SK-N-SH (cell line): Measurements from ENCODE around the gene ZNF446.

Experiments
- CHD2 ChIP-seq: fragments of 150-350 bp; IDR thresholded peaks from 2 replicates; pipeline ENCODE4 v1.6.1; 2018; ENCODE audit warnings: low read length; ENCODE audit not compliant: partially characterized antibody
- ELF1 ChIP-seq: IDR thresholded peaks from 2 replicates; pipeline ENCODE4 v1.4.0; 2012
- EP300 ChIP-seq, 2 experiments: IDR thresholded peaks; 2 replicates each; pipeline versions ENCODE4 v1.4.0 to v1.6.1; 2012; ENCODE audit warnings: borderline replicate concordance in 1 of 2, low read depth in 1 of 2, low read length in 1 of 2
- EZH2phosphoT487 ChIP-seq: fragments of 200-600 bp; sonication (generic); IDR thresholded peaks from 2 replicates; pipeline ENCODE4 v1.6.1; 2017; ENCODE audit warnings: low read depth, mixed run types, mild to moderate bottlenecking, antibody characterized with exemption, moderate library complexity, borderline replicate concordance
- GABPA ChIP-seq: IDR thresholded peaks from 2 replicates; pipeline ENCODE4 v1.4.0; 2012; ENCODE audit warnings: low read depth, mild to moderate bottlenecking
- MXI1 ChIP-seq: IDR thresholded peaks from 2 replicates; pipeline ENCODE4 v1.6.1; 2012; ENCODE audit warnings: mild to moderate bottlenecking, low read depth, low read length, improper control_type of control experiment
- POLR2AphosphoS5 ChIP-seq: IDR thresholded peaks from 2 replicates; pipeline ENCODE4 v1.6.1; 2012; ENCODE audit warnings: low read depth, low read length
- RCOR1 ChIP-seq: fragments of 150-350 bp; IDR thresholded peaks from 2 replicates; pipeline ENCODE4 v1.6.1; 2017; ENCODE audit warnings: antibody characterized with exemption, low read length
- TAF1 ChIP-seq: IDR thresholded peaks from 2 replicates; pipeline ENCODE4 v1.6.1; 2012; ENCODE audit warnings: low read depth, mild to moderate bottlenecking, low read length, moderate library complexity, borderline replicate concordance
- TF ChIP-seq, protein P1 (sequence below): IDR thresholded peaks from 2 replicates; pipeline ENCODE4 v1.4.0; 2012; ENCODE audit warnings: low read depth, borderline replicate concordance
- TF ChIP-seq, protein P2 (sequence below): fragments of 200-600 bp; sonication (generic); IDR thresholded peaks from 2 replicates; pipeline ENCODE4 v1.6.1; 2017; ENCODE audit warnings: antibody characterized with exemption, mild to moderate bottlenecking, moderate library complexity
- TF ChIP-seq, protein P3 (sequence below): IDR thresholded peaks from 2 replicates; pipeline ENCODE4 v1.4.0; 2012; ENCODE audit warnings: low read depth
- TF ChIP-seq, protein P4 (sequence below): IDR thresholded peaks from 2 replicates; pipeline ENCODE4 v1.6.1; 2012; ENCODE audit warnings: mild to moderate bottlenecking, low read depth, low read length, moderate library complexity

DNA sequence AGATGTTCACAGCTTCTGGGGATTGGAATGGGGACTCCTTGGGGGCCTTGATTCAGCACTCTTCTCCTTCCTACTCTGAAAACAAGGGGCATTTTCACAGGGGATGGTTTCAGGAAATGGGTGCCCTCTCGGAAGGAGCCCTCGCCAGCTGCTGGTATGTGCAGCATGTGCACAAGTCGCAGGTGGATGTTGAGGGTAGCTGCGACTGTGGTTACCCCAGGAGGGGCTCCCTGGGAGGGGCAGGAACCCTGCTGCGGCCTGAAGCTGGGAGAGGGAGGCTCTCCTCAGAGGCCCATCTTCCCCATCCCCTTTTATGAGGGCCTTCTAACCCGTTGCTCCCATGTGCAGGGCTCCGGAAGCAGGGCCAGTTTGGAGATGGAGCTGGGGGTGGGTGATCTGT lies 6.2 kb downstream of the ZNF446 start:
- TF ChIP-seq, protein P1, sequence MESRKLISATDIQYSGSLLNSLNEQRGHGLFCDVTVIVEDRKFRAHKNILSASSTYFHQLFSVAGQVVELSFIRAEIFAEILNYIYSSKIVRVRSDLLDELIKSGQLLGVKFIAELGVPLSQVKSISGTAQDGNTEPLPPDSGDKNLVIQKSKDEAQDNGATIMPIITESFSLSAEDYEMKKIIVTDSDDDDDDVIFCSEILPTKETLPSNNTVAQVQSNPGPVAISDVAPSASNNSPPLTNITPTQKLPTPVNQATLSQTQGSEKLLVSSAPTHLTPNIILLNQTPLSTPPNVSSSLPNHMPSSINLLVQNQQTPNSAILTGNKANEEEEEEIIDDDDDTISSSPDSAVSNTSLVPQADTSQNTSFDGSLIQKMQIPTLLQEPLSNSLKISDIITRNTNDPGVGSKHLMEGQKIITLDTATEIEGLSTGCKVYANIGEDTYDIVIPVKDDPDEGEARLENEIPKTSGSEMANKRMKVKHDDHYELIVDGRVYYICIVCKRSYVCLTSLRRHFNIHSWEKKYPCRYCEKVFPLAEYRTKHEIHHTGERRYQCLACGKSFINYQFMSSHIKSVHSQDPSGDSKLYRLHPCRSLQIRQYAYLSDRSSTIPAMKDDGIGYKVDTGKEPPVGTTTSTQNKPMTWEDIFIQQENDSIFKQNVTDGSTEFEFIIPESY: no peak
- TF ChIP-seq POLR2AphosphoS5: no peak
- TF ChIP-seq, protein P2, sequence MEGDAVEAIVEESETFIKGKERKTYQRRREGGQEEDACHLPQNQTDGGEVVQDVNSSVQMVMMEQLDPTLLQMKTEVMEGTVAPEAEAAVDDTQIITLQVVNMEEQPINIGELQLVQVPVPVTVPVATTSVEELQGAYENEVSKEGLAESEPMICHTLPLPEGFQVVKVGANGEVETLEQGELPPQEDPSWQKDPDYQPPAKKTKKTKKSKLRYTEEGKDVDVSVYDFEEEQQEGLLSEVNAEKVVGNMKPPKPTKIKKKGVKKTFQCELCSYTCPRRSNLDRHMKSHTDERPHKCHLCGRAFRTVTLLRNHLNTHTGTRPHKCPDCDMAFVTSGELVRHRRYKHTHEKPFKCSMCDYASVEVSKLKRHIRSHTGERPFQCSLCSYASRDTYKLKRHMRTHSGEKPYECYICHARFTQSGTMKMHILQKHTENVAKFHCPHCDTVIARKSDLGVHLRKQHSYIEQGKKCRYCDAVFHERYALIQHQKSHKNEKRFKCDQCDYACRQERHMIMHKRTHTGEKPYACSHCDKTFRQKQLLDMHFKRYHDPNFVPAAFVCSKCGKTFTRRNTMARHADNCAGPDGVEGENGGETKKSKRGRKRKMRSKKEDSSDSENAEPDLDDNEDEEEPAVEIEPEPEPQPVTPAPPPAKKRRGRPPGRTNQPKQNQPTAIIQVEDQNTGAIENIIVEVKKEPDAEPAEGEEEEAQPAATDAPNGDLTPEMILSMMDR: no peak
- no peak for TF ChIP-seq GABPA
- no peak for TF ChIP-seq RCOR1
- no peak for TF ChIP-seq ELF1
- TF ChIP-seq CHD2: no peak
- TF ChIP-seq MXI1: no peak
- no peak for TF ChIP-seq EZH2phosphoT487
- TF ChIP-seq, protein P3, sequence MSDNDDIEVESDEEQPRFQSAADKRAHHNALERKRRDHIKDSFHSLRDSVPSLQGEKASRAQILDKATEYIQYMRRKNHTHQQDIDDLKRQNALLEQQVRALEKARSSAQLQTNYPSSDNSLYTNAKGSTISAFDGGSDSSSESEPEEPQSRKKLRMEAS: no peak
- TF ChIP-seq, protein P4, sequence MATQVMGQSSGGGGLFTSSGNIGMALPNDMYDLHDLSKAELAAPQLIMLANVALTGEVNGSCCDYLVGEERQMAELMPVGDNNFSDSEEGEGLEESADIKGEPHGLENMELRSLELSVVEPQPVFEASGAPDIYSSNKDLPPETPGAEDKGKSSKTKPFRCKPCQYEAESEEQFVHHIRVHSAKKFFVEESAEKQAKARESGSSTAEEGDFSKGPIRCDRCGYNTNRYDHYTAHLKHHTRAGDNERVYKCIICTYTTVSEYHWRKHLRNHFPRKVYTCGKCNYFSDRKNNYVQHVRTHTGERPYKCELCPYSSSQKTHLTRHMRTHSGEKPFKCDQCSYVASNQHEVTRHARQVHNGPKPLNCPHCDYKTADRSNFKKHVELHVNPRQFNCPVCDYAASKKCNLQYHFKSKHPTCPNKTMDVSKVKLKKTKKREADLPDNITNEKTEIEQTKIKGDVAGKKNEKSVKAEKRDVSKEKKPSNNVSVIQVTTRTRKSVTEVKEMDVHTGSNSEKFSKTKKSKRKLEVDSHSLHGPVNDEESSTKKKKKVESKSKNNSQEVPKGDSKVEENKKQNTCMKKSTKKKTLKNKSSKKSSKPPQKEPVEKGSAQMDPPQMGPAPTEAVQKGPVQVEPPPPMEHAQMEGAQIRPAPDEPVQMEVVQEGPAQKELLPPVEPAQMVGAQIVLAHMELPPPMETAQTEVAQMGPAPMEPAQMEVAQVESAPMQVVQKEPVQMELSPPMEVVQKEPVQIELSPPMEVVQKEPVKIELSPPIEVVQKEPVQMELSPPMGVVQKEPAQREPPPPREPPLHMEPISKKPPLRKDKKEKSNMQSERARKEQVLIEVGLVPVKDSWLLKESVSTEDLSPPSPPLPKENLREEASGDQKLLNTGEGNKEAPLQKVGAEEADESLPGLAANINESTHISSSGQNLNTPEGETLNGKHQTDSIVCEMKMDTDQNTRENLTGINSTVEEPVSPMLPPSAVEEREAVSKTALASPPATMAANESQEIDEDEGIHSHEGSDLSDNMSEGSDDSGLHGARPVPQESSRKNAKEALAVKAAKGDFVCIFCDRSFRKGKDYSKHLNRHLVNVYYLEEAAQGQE: no peak
- TF ChIP-seq TAF1: no peak
- TF ChIP-seq EP300 (IDR thresholded peaks at IDR 0.05; ENCODE audit: borderline replicate concordance in 1 of 2, low read depth in 1 of 2, low read length in 1 of 2): no peak
